NCI-H2029 treated with DMSO at 0.1 percent for 48 hours (cell line): ENCODE measurements around the gene YKT6.

Source experiments
- DNase-seq: peaks from one replicate; lab custom pipeline; 2025; lab: John Stamatoyannopoulos, UW

The YKT6 gene

DNA sequence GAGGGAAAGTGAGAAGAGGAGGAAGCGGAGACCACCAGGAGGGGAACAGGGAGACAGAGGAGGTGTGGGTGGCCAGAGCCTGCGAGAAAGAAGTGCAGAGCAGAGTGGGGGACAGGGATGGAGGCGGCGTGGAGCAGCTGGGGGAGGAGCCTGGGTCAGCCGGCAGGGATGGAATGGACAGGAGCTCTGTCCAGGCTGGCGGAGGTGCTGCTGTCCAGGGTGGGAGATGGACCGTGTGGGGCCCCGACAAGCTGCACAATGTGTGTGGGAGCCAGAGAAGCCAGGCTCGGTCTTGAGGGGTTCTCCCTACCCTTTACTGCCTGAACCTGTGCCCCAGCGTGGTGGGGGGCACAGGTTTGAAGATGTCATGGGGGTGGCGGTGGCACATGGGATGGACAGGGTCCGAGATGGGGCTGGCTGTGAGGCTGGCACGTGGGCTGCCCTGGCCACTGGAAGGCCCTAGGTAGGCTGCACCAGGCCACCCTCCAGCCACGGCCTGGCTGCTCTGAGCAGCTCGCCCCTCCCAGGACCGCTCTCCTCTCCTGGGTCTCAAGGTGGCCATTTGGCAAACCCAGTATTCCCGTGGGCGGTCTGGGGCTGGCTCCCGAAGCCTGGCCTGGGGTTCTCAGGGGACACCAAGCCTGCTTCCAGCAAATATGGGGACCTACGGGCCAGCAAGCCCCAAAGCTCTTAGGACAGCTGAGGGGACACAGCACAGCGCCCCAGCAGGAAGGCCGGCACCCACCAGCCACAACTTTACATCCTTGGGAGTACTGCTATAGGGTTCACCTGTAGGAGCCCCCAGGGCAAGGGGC is 32.3 kb downstream of the YKT6 start:
- DNase-seq, result no peak

DNA sequence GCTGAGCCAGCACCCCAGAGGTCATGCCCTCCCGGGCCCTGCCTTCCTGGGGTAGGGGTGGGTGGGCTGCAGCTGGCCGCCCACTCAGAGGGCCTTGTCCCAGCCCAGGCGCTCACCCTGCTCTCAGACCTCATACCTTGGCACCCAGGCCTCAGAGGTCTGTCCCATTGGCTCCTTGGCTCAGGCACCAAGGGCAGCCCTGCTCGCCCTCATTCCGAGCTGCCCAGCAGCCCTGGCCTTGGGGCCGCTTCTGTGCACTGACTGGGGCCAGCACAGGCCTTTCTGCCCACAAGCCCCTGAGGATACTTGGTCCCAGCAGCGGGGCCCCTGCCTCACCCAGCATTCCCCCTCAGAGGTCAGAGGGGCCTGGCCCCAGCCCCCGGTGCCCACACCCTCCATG is 34.3 kb downstream of the YKT6 start:
- DNase-seq, result no peak

DNA sequence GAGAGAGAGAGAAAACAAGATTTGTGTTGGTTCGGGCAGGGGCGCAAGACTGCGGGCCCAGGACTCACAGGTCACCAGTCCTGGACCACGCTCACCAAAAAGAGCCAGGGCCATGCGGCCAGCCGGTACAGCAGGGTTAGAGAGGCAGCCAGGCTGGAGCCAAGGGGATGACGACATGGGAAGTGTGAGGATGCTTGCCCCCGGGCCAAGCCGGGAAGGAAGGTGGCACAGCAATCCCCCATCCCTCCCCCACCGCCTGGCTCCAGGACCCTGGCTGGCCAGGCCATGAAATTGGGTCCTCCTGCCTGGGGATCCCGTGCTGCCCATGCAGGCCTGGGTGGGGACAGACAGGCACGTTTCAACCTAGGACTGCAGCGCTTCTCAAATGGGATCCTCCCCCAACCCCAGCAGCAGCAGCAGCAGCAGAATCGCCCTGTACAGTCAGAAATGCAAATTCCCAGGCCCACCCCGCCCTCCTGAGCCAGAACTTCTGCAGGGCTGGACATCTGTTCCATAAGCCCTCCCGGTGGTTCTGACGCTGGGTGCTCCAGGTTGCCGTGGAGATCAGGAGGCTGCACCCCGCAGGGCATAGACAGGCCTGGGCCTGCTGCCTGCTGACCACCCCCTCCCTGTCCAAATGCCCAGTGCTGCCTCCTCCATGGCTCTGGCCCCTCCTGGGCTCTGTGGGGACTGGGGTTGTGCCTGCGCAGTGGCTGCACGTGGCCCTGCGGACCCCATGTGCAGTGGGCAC is 35.0 kb downstream of the YKT6 start:
- DNase-seq, result no peak

DNA sequence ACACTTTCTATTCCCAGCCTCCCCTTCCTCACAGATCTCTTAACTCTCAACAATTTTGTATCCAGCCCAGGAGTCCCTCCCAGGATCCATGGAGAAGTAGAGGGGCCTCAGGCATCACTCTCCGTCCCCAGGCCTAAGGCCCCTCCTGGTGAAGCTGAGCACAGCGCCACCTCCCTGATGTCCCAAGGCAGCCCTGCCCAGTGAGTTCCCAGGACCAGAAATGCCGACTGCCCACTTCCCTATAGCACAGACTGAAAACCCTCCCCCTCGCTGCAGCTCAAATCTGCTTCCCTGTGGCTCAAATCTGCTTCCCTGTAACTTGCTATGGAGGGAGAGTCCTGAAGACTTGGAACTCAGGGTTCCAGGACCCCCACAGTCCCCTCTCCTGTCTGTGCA is 35.6 kb downstream of the YKT6 start:
- no peak for DNase-seq

DNA sequence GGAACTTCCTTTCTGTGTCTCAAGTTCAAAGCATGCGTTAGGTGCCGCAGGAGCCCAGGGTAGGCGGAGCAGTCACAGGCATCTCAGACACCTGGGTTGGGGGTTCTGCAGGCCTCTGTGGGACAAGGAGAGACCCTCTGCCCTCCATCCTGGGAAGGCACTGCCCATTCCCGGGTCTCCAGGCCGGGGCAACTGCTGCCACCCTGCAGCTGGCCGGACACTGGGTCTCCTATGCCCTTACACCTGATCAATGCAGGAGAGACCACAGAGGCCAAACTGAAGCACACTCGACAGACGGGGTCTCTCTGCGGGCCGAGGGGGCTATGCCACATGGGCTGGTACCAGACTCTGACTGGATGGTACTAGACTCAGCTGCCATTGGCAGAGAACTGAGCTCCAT is 36.9 kb downstream of the YKT6 start:
- no peak for DNase-seq

DNA sequence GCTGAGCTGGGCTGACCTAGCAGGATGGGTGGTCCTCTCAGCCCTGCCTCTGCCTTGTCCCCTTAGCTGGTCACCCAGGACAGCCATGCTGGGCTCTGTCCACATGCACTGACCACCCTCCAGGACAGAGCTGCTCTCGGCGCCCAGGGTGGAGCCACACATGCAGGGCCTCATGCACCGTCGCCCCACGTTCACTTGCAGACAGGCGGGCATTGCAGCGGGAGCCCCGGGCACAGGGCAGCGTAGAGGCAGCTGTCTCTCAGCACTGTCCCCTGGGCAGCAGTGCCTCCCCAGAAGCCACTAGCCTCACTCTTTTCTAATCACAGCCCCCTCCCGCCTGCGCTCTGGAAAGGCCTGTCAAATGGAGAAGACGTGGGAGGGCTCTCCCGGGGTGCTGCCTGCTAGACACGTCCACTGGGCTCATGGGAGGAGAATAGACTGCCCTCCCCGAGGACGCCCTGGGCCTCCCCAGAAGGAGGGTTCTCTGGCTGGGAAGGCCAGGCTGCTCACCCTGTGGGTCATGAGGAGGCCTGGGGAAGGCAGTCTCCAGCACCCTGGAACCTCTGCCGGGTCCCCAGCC is 37.4 kb downstream of the YKT6 start:
- DNase-seq, result no peak

DNA sequence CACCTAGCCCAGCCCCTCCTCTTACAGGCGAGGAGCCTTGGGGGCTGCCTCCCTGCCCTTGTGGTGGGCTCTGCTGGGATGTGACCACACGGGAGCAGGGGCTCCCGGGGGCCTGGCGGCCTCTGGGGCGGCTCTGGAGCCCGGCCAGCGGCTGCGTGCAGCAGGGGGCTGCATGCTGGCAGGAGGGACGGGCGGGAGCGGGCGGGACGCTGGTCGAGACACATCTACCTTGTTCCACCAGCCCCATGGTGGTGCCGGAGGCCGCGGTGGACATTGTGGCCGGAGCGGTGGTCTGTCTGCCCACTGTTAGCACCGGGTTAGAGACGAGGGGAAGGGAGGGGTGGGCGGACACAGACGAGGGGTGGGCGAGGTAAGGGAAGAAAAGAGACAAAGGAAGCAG is 38.6 kb downstream of the YKT6 start:
- DNase-seq, result no peak

DNA sequence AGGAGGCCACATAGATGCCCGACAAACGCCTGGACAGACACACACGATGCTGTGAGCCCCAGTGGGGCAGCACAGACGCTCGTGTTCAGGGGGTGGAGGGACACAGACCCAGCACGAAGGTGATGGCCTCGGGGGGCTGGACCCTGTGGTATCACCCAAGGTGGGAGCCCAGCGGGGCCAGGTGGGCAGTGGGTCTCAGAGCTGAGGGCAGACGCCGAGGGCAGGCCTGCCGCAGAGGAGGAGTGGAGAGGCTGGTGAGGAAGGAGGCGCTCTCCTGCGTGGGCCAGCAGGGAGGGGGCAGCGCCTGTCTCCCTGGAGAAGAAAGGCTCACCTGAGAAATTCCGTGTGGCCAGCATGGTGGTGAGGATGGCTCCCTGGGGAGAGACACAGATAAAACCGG is 39.6 kb downstream of the YKT6 start:
- DNase-seq, result no peak

DNA sequence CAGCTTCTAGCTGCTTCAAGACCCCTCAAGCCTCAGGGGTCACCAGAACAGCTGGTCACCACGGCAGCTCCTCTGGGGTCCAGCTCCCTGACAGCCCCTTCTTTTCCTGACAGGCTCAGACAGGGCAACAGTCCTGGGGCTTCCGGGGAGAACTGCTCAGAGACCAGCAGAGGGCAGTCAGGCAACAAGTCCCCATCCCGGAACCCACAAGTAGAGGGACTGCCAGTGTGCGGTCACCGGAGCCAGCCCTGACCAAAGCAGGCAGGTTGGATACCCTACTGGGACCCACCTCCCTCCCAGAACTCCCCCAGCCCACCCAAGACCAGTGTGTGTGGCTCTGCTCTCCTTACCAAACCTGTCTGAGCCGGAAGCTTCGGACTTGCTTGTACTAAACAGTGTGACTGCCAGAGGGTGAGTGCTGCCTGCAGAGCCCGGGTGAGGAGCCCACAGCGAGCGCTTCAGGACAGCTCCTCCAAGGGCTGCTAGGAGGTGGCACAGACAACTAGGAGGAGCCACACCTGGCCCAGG is 40.3 kb downstream of the YKT6 start:
- DNase-seq, result peak; percentile 27

DNA sequence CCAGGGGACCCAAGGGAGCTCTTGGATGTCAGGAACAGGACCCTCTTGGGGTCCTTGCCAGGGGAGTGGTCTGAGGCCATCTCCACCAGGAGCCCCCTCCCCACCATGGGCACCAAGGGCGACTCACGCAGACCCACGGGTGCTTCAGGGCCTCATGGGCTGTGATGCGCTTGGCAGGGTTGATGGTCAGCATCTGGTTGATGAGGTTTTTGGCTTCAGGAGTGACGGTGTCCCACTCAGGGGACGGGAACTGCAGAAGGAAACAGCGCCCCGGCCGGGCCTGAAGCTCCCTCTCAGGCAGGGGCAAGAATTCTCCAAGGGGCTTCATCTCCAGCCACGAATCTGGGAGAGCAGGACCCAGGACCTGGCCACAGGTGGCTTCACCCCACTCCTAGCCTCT is 41.3 kb downstream of the YKT6 start:
- DNase-seq, result no peak

DNA sequence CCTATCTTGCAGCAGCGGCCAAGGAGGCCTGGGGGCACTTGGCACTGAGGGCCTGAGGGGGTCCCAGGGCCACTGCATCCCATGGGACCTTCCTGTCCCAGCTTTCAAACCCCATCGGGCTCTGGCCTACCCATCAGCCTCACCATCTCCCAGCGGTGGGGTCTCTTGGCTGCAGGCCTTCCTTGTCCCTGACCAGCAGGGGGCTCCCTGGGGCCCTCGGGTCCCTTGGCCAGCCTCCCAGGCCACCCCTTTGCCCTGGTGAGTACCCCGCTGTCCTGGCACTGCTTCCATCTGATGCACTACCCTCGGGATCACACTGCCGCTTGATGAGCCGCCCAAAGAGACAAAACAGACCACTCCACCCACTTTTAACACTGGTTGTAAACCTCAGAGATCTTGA is 43.5 kb downstream of the YKT6 start:
- no peak for DNase-seq

DNA sequence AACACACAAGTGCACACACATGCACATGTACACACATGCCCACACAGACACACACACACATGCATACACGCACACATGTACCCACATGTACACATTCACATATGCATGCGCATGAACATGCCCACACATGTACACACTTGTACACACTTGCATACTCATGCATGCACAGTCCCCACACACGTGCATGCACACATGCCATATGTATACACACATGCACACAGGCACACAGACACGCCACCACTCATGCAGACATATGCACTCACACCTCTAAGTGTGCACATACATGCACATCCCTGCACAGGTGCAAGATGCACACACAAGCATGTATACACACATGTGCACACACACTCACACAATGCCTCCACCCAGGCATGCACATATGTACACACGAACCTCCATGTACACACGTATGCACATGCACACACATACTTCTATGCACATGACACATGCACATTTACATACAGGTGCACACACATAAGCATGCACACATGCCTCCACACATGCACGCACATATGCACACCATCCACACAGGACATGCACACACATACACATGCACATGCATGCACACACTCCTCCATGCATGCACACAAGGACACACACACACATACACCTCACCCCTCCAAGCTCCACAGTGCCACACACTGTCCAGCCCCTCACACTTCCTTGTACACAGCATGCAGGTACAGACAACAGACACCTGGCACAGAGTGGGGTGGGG is 45.8 kb downstream of the YKT6 start:
- DNase-seq, result no peak

DNA sequence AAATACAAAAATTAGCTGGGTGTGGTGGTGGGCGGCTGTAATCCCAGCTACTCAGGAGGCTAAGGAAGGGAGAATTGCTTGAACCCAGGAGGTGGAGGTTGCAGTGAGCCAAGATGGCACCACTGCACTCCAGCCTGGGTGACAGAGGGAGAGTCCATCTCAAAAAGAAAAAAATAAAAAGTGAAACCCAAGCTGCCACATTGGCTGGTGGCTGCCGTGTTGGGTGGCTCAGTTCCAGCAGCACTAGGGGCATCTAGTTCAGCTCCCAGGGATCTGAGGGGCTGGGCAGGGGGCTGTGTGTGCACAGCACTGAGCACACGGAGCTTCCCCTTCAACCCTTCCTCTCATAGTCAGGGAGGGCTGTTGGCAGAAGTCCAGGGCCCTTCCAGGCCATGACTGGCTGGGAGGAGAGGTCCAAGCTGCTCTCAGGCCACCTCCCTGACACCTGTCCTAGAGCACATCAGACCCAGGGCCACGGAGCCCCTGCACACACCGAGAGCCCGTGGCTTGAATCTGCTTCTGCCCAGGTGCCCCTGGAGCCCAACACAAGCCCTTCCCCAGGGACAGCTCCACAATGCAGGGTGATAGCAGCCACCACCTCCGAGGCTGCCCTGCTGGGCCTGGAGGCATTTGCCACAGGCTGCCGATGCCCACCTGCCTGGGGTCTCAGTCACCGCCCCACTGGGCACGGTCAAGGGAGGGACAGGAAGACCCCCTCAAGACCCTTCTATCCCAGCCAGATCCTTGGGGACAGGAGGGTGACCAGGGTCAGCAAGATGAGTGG is 47.3 kb downstream of the YKT6 start:
- no peak for DNase-seq

DNA sequence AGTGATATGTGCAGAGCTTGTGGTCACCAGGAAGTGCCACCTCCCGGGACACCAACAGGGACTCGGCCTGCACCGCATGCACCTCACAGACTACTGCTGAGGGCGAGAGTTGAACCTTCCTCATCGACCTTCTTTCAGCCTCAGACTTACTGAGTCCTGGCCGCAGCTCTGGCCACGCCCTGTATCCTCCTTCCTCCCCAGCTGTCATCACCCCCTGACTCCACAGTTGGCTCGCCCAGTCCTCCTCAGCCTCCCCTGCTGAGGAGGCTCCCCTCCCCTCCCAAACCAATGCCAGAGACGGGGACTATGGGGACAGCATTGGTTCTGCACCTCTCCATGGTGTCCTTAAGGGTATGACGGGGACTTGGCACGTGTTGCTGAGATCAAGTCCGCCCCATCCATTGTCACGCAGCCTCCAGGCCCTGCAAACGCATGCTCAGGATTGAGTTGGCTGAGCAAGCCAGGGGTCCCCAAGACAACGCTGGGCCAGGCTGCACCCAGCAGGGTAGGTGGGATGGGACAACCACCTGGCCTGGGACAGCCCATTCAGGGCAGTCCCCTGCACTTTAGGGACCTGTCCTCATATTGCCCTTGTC is 49.0 kb downstream of the YKT6 start:
- no peak for DNase-seq

DNA sequence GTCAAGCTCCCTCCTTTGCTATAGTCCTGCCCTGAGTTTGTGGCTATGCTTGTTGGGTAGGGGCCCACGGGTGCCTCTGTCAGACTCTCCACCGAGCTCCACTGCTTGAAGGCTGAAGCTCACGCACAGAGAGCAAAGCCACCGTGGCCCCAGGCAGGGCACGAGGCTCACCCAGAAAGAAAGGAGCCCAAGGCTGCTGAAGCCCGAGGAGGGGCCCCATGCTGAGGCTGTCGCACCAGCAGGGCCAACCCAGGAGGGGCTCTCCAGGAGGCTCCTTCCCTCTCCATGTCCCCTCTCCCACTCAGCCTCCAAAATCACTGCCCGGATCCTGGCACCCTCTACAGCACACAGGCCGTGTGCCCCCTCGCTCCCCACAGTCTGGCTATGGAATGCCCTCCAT is 50.5 kb downstream of the YKT6 start:
- DNase-seq, result no peak

DNA sequence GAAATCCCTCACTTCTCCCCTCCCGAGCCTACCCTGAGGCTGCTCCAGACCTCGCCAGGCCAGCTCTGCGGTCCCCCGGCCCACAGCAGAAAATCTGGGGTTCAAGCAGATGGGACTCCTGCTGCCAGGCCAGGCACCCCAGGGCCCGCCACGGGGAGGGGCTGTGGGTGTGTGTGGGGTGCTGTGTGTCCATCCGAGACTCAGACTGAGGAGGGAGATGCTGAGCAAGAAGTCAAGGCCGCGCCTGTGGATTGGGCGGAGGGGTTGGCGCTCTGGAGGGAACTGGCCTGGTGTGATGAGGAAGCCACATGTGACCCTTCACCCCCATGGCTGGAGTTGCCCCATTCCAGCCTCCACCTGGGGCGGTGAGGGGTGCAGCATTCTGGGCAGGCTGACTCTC is 51.1 kb downstream of the YKT6 start:
- no peak for DNase-seq

DNA sequence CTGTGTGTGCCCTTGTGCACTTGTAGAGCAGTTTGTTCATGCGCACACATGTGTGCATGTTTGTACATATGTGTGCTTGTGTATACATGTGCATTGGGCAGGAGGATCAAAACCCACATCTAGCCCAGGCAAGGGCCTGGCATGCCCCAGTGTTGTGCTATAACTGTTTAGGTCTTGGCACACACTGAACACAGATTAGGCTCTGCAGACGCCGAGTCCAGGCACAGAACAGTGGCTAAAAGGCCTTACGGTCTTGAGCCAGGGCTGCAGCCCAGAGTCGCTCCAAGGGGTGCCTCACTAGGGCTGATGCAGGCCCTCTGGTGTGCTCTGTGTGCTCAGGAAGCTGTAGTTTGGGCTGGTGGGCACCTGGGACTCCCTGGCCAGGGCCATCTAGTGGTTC is 55.7 kb downstream of the YKT6 start:
- no peak for DNase-seq

DNA sequence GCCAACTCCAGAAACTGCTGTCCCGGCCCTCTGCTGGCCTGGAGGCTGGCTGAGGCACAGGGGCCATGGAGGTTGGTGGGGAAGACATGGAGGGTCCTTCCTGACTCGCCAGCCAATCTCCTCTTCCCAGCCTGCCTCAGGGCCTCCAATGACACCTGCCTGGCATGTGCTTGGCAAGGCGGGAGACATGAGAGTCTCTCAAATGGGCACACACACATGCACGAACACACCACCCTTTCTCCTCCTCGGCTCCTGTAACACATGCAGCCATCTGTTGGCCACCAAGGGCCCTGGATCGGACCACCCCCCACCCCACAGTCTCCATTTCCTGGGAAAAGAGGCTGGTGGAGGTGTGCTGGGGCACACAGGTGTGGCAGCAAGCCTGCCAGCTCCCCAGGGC is 56.4 kb downstream of the YKT6 start:
- no peak for DNase-seq

DNA sequence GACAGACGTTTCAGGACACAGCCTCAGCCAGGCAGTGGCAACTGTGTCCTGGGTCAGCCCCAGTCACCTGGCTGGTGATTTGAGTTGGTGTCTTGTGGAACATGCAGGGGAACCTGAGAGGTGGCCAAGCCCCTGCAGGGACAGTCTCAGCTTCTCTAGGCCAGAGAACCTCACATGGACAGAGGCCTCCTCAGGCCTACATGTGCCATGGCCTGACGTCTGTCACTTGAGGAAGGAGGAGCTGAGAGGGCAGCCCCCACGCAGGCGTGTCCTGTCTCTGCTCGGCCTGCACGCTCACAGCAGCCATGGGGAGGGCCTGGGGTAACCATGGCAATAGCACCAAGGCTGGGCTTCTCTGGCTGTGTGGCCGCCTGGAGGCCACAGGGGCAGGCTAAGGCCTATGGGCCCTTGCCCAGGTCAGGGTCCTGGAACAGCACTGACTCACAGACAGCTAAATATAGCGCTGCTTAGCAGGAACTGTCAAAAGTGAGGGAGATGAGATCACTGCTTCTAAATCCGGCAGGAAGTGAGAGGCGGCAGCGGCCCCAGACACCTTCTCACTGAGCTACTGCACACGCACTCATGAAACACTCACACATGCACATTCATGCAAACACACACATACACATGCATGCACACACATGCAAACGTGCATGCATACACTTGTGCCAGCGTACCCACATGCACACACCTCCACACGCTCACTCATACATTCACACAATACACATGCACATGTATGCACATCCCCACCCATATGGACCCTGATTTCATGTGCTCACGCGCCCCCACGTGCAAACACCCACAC is 57.0 kb downstream of the YKT6 start:
- no peak for DNase-seq

DNA sequence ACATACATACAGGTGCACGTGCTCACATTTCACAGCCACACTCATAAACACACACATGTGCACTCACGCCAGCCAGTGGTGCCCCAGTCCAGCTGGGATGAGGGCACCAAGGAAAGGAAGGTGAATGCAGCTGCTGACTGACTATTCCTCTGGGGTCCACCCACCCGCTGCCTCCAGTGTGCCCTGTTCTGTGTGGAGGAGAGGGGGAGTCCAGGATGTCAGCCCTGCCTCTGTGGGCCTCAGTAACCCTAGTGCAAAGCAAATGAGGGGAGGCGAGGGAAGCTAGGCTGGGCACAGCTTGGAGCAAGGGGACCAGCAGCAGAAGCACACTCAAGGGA is 57.6 kb downstream of the YKT6 start:
- DNase-seq, result no peak
